HG02943 (cell line): ENCODE results near the gene ARSD.
A peak's percentile ranks its signal among the peaks of the same experiment; 100 is the strongest.
"Not testable (repeated sequence)": the region's sequence is repeated elsewhere in the genome, so short reads cannot be mapped to it uniquely, and the experiment has no call there.

Source experiments
- ATAC-seq: cut with Tn5 transposase; IDR thresholded peaks from one replicate; pipeline ENCODE4 v1.9.1; 2021; ENCODE audit warnings: mild to moderate bottlenecking, low read depth, moderate library complexity; ENCODE audit not compliant: unreplicated experiment

ARSD gene, protein sequence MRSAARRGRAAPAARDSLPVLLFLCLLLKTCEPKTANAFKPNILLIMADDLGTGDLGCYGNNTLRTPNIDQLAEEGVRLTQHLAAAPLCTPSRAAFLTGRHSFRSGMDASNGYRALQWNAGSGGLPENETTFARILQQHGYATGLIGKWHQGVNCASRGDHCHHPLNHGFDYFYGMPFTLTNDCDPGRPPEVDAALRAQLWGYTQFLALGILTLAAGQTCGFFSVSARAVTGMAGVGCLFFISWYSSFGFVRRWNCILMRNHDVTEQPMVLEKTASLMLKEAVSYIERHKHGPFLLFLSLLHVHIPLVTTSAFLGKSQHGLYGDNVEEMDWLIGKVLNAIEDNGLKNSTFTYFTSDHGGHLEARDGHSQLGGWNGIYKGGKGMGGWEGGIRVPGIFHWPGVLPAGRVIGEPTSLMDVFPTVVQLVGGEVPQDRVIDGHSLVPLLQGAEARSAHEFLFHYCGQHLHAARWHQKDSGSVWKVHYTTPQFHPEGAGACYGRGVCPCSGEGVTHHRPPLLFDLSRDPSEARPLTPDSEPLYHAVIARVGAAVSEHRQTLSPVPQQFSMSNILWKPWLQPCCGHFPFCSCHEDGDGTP

DNA sequence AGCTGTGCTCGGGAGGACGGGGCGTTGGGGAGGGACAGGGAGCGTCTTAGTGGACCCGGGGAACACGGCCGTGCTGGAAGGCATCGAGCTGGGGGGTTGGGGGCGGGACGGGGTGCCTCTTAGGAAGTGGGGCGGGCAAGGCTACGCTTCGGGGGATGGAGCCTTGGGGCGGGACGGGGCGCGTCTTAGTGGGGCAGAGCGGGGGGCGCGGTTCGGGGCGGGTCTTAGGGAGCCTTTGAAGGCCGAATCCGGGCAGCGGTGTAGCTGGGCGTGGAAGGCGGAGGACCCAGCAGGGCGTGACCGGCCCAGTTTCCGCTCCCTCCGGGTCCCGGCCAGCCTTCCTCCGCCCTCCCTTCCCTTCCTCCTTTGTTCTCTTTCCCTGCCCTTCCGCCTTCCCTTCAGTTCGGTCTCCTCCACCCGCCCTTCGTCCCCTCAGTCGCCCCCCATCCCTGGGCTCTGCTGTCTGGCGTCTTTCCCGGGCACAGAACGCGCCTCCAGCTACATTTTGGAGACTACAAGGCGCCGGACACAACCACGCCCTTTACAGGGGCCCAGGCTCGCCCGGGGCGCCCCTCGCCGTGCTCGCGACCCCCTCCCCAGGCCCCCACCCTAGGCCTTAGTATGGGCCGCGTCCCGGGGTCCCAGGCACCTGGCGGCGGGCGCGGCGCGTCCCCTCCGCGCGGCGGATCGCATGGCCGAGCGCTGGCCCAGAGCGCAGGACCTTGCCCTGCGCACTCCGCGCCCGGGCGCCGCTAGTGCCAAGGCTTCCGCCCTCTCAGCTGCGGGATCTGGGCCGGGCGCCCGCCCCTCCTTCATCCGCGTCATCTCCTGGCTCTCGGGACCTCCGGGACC, at the start of gene ARSD:
Gene ARSD, minus strand, starts transcription at position 757 of the 852 bp plus-strand sequence. Its CDS starts 64 bp downstream, at position 693.
- peak; percentile 93 for ATAC-seq

DNA sequence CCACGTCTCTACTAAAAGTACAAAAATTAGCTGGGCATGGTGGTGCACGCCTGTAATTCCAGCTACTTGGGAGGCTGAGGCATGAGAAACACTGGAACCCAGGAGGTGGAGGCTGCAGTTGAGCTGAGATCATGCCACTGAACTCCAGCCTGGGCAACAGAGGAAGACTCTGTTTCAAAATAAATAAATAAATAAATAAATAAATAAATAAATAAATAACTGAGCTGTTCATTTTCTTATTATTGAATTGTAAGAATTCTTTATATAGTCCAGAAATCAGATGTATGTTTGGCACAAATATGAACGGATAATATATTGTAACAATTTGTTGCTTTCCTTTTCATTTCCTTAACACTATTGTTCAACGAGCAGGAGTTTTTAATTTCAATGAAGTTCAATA, 49.5 kb upstream of the ARSD start:
- ATAC-seq = not testable (repeated sequence)

DNA sequence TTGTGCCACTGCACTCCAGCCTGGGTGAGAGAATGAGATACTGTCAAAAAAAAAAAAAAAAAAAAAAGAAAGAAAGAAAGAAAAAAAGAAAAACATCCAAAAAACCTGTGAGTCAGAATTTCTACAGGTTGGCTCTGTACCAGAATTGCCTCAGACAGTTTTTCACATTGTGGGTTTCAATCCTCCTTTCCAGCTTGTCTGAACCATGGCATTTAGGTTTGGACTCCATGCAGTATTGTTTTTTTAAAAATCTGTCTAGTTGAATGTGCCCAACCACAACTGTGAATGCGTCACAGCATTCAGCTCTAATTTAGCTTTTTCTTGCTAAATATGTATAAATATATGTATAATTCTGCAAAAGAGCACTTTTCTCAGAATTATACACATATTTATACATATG, 45.8 kb upstream of the ARSD start:
- no peak for ATAC-seq

DNA sequence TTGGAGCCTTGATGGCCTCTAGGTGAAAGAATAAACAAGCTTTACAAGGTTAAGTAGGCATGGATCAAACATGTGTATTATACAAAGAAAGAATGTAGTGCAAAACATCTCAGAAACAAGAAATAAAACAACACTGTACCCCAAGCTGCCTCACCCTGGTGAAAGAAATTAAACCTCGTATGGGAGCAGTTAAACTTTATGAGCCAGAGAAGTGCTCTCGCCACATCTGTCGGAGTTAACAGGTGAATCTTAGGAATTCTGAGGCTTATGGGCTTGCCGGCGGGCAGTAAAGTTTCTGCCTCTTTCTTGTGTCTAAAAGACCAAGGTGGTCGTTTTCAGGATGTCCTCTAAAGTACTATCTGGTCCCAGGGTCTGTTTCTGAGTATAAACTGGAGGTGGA, 43.3 kb upstream of the ARSD start:
- no peak for ATAC-seq

DNA sequence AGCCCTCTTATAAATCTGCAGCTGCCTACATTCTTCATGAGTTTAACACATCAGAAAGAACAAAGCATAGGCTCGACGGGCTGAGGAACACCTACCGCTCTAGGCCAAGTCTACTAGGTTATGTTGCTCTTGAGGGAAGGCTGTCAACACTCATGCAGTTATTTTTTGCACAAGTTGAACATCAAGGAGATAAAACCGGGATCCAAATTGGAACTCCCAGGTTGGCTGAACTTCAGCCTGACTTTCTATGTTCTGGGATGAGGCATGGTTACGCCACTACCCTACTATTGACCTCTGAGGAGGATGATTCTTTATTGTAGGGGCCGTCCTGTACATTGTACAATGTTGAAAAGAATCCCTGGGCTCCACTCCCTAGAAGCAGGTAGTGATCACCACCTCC, 39.9 kb upstream of the ARSD start:
- ATAC-seq = no peak

DNA sequence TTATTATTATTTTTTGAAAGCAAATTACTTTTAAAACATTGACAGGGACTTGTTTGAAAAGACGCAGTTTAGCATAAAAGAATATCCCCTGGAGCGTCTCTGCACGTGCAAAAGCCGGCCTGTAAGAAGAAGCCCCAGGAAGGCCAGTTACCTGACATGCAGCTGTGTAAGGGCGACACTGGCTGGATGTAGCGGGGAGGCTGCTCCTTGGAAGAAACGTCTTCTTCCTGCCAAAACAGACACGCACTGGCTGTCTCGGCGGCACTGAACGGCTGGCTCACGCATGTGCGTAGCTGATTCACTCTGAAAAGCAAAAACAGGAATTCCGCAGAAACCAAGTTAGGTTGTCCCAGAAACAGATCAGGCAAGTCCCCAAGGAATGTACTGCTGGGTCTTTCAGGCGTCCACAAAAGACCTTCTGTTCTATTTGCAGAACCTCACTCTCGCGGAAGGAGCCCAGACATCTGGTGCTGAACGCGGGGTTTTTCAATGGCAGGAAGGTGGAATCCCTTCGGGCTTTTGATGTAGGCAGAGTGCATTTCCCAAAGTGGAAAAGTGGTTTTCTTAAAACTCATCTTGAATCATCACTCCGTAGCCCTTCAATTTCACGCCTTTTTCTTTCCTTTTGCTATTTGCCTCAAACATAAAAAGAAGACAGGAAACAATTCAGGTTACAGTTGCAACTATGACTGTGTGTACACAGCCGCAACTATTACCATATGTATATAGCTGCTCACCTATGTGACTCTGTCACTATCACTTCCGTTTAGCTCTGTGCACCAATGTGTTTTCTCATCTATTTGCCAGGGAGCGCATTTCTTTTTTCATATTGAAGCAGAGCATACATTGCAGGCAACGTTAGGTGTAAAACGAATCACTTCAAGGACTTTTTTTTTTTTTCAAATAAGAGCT, 39.1 kb upstream of the ARSD start:
- no peak for ATAC-seq

DNA sequence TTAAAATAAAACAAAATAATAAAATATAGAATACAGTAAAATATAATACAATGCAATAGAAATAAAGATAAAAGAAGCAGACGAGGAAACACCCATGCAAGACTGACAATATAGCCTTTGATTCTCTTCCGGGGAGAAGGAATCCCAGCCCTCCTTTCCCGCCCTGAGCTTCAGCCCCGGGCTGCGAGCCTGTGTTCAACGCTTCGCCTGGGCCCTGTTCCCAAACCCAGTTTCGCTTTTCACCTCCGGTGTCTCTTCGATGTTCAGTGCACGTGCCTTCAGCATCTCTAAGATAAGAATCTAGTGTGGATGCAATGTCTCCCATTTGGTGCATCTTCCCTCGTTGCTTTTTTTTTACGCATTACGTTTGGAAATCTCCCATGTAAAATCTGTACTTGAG, 38.4 kb upstream of the ARSD start:
- ATAC-seq = no peak

DNA sequence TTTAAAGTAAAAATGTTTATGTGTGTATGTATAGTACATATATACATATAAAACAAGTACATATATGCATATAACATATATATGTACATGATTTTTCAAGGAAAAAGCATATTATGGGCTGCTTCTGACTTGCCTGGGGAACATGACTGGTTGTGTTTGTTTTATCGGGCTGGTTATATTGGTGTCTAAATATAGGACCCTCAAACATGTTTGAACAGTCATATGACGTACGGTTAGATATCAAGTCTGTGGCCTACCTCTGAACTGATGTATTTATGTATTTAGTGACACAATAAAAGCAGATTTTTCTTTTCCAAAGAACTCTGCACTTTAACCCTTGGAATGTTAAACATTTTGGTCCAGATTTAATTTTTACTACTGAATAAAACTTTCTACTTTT, 37.9 kb upstream of the ARSD start:
- ATAC-seq = no peak

DNA sequence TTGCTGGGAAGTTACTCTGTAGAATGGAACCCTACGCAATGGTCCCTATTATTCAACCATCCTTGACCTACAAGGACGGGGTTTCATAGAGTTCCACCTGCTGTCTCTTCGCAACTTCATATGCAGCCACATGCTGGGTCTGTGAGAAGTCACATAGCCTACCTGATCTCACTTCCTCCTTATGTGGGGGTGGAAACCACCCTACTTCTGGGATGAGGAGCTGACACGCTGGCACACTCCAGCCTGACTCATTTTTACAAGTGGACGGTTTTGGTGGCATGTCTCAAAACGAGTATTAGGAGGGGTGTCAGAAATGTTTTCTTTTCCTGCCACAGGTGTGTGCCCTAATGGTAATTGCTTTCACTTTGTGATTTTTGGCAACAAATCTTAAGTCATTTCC, 36.8 kb upstream of the ARSD start:
- ATAC-seq = no peak

DNA sequence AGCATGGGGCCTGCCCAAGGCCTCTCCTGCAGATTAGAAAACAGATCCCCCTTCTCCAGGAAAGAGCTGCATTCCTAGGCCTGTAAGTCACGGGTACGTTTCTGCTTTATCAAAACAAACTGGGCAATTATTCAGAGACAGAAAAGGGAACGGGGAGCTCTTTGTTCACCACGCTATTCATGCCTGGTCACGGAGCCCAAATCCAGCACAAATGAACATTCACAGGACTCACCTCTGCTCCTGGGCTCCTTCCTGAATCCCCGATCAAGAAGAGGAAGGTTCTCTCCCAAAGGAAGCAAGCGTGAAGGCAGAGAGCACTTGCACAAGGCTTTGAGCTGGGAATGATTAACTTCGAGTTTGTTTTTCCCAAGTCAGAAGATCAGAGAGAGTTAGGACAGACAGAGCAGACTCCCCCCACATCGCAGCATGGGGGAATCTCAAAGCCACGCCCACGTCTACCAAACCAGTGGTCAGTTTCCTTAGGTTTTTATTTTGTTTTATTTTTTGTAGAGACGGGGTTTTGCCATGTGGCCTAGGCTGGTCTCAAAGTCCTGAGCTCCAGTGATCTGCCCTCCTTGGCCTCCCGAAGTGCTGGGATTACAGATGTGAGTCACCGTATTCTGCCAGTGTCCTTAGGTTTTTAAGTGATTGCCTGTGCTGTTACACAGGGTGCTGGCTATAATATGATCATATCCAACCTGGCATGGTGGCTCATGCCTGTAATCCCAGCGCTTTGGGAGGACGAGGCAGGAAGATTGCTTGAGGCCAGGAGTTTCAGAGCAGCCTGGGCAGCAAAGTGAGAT, 35.1 kb upstream of the ARSD start:
- not testable (repeated sequence) for ATAC-seq

DNA sequence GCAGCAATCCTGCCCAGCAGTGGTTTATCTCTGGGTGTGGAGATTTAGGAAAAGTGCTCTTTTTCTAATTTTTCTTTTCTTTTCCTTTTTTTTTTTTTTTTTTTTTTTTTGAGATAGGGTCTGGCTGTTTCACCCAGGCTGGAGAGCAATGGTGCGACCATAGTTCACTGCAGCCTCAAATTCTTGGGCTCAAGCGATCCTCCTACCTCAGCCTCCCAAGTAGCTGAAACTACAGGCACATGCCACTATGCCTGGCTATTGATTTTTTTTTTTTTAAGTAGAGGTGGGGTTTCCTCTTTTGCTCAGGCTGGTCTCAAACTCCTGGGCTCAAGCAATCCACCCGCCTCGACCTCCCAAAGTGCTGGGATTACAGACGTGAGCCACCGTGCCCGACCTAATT, 34.3 kb upstream of the ARSD start:
- ATAC-seq = not testable (repeated sequence)

DNA sequence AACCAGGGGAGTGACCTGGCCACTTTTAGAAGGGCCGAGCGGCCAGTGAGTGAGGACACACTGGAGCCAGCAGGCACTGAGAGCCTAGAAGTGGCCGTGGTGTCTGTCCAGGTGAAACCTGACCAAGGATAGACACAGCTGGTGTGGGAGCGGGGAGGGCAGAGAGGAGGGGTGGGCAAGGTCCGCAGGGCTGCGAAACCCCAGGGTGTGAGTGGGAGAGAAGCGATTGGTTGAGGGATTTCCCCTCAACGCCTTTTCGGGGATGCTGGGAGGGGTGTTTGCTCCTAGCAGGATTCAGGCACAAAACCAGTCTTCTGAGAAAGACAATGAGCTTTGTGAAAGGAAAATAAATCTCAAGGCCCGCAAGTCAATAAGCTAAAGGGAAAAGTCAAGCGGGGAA, 33.2 kb upstream of the ARSD start:
- ATAC-seq = no peak

DNA sequence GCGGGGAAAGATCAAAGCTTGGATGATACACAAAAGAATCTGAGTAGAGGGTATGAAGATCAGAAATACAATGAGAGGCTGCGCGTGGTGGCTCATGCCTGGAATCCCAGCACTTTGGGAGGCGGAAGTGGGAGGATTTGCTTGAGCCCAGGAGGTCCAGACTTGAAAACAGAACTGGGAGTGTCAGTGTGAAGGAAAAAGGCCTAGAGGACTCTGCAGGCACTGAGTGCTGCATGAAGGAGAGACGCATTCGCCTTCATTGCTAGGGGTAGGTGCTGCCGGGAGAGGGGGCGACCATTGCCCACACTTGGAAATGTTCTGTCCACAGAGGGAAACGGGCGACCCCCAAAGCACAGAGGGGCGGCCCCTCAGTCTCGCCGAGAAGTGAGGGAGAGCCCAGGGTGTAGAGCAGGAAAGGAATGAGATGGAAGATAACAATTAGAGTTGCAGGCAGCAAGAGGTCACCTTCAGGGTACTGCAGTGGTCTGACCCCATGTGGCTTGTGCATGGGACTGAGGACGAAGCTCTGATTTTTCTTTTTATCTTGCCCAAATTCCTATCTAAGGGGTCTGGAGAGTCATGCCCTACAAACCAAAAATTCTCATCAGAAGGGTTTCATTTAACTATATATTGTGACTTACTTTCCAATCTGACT, 31.8 kb upstream of the ARSD start:
- ATAC-seq = no peak

DNA sequence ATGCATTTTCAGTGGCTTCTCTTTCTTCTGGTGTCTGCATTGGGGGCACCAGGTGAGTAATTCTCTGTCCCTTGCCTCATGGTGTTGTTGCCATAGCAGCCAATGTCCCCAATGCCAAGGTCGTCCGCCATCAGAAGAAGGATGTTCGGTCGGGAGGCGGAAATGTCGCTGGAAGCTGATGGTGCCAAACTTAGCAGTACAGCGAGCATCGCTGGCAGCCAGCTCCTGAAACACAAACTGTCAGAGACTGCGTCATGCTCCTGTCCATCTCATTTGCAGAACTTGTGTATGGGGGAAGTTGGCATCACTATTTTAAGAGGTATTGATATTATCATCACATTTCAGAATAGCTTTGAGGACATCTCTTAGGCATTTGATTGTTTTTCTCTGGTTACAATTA, 29.1 kb upstream of the ARSD start:
- no peak for ATAC-seq

DNA sequence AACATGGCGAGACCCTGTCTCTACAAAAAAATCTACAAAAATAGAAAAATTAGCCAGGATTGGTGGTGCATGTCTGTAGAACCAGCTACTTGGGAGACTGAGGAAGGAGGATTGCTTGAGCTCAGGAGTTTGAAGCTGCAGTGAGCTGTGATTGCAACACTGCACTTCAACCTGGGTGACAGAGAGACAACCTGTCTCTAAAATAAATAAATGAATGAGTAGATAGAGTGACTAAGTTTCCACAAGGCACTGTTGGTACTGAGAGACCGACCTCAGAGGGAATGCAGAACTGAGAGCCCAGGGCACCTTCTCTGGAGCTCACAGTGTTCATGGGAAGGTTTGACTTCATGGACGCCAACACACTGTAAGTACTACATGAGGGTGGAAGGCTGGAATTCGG, 26.7 kb upstream of the ARSD start:
- no peak for ATAC-seq

DNA sequence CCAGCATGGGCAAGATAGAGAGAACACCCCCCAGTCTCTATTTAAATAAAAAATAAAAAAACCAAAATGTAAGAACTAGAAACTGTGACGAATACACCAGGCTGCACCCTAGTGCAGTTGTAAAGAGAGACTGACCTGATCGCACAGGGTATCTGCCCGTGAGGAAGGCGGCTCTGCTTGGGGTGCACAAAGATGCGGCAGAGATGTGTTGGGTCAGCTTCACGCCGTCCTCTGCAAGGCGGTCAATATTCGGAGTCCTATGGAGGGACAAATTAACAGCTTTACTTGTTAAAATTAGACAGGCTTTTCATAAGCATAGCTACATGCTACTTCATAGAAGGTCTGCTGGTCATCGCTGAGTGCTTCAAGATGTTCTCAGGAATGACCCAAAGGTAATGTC, 26.1 kb upstream of the ARSD start:
- no peak for ATAC-seq

DNA sequence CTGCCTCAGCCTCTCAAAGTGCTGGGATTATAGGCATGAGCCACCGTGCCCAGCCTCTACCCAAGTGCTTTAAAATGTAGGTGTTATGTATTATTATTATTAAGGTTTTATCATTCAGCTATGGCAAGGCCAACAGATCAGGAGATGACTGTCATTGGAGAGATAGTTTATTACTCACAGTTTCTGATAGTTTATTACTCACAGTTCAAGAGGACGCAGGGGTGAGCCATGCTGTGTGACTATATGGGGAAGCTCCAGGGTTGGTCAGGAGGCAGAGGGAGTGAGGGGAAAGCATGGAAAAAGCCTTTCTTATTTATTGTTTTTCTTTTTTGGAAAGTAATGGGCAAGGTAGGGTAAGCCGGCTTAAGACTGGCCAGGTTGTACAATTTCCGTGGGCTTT, 25.4 kb upstream of the ARSD start:
- no peak for ATAC-seq

DNA sequence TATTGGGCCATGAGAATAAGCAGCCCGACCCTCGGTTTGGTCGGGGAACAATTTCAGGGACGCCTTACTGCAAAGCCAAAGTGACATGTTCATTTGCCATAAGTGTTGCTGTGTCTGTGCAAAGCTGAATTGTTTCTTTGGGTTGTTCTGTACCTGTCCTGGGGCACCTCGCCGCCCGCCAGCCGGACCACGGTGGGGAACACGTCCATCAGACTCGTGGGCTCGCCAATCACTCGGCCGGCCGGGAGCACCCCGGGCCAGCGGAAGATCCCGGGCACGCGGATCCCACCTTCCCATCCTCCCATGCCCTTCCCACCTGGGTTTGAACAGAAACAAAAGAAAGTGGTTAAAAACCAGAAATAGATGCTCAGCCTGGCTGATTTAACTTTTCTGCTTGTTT, 8.8 kb upstream of the ARSD start:
- not testable (repeated sequence) for ATAC-seq
